K562 (cell line): Measurements from ENCODE around the gene OLIG2.

Experiments used
- FOXA1 ChIP-seq: fragments of 450-650 bp; IDR thresholded peaks from 2 replicates; pipeline ENCODE4 v1.6.1; 2016; ENCODE audit warnings: mild to moderate bottlenecking, borderline replicate concordance
- TF ChIP-seq, protein P1 (sequence below), 3 experiments: IDR thresholded peaks in 2 of 3; conservative IDR thresholded peaks in 1 of 3; 2 replicates each; pipeline ENCODE4 v1.5.1; 2011 to 2012; ENCODE audit warnings: low read length in 3 of 3, mild to moderate bottlenecking in 3 of 3, control low read depth in 2 of 3, improper control_type of control experiment in 1 of 3, inconsistent platforms in 1 of 3, low read depth in 1 of 3, mixed read lengths in 1 of 3, moderate library complexity in 1 of 3; ENCODE audit not compliant: insufficient read depth in 2 of 3

GRCh38 chr21:33040215-33040614 is 14.5 kb downstream of the OLIG2 start:
- TF ChIP-seq, protein P1, sequence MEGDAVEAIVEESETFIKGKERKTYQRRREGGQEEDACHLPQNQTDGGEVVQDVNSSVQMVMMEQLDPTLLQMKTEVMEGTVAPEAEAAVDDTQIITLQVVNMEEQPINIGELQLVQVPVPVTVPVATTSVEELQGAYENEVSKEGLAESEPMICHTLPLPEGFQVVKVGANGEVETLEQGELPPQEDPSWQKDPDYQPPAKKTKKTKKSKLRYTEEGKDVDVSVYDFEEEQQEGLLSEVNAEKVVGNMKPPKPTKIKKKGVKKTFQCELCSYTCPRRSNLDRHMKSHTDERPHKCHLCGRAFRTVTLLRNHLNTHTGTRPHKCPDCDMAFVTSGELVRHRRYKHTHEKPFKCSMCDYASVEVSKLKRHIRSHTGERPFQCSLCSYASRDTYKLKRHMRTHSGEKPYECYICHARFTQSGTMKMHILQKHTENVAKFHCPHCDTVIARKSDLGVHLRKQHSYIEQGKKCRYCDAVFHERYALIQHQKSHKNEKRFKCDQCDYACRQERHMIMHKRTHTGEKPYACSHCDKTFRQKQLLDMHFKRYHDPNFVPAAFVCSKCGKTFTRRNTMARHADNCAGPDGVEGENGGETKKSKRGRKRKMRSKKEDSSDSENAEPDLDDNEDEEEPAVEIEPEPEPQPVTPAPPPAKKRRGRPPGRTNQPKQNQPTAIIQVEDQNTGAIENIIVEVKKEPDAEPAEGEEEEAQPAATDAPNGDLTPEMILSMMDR (IDR thresholded peaks at IDR 0.05 in 2 of 3, conservative IDR thresholded peaks at IDR 0.05 in 1 of 3; ENCODE audit: insufficient read depth in 2 of 3, low read depth in 1 of 3, low read length in 3 of 3): no peak
- TF ChIP-seq FOXA1: no peak
